ENCODE results near the gene MSANTD1. TPM values are rescaled to one million over a fixed set of nuclear protein-coding genes. Genes with fewer than 3 reads are reported as not detected.

MSANTD1 gene
- total and polyA plus RNA-seq, 10 of the 15 experiments (the other 5 are each of a cell fraction or from before 2014, with no cell fraction given) = 0.07 to 0.87 (median 0.22) TPM; not detected in 2

GRCh38 chr4:3250956-3251690, 2.2 kb downstream of the MSANTD1 start:
- WGBS (ENCODE audit: insufficient coverage, insufficient replicate concordance, low lambda C conversion rate, missing lambda C conversion rate) = 33% methylated on average over 19 of the region's 19 CpGs
- Histone ChIP-seq H3K79me2 (ENCODE audit: control insufficient read depth, insufficient read depth, low read length) (no peaks in the 10 kb centered on the region), H3K36me3 (ENCODE audit: control insufficient read depth in 2 of 2, insufficient read depth in 2 of 2, low read length in 1 of 2) (no peaks in the 10 kb centered on the region), H3K4me2 (ENCODE audit: control insufficient read depth, insufficient read depth) (no peak overlapping the region), H3K9ac (ENCODE audit: control insufficient read depth, insufficient read depth, low read length) (no peak overlapping the region), H2AFZ (ENCODE audit: control insufficient read depth, low read depth, low read length) (no peak overlapping the region), H3K4me3 (no peak overlapping the region), H4K20me1 (ENCODE audit: control insufficient read depth, insufficient read depth) (no peaks in the 10 kb centered on the region), H3K27ac (ENCODE audit: control insufficient read depth, insufficient read depth) (no peak overlapping the region), H3K9me3 (replicated peaks; ENCODE audit: control insufficient read depth, insufficient read depth, low read length) (no peaks in the 10 kb centered on the region), H3K4me1 (ENCODE audit: control insufficient read depth, insufficient read depth, low read length) (no peaks in the 10 kb centered on the region), H3K27me3 (replicated peaks in 1 of 2; ENCODE audit: control insufficient read depth in 2 of 2, insufficient read depth in 2 of 2, low read length in 1 of 2) (no peaks in the 10 kb centered on the region)
- ChIA-PET SMC1A (ENCODE audit: uncharacterized antibody, unreplicated experiment) (no interaction called here), RAD21 (ENCODE audit: unreplicated experiment) (no interaction called here), POLR2A (no interaction called here), CTCF (no interaction called here)
- FAIRE-seq (no peak), ATAC-seq (peak; percentile 58), DNase-seq (ENCODE audit: low read depth, low spot score) (no peak)
- in situ Hi-C loops (cut with MboI) = no loop called here
- BruUV-seq (replicated peaks) = no TSS peak
- intact Hi-C loops (cut with micrococcal nuclease; ENCODE audit: unreplicated experiment) = no loop called here
- TF ChIP-seq ETV6 (conservative IDR thresholded peaks at IDR 0.05 in 1 of 2, IDR thresholded peaks at IDR 0.05 in 1 of 2; ENCODE audit: borderline replicate concordance in 1 of 2, low read depth in 1 of 2) (no peak), EED (IDR thresholded peaks at IDR 0.05; ENCODE audit: low read depth) (no peak), ZNF384 (IDR thresholded peaks at IDR 0.05; ENCODE audit: borderline replicate concordance, low read depth, low read length) (no peak), BHLHE40 (IDR thresholded peaks at IDR 0.05; ENCODE audit: borderline replicate concordance in 1 of 2, low read depth in 2 of 2, low read length in 1 of 2) (no peak), HSF1 (IDR thresholded peaks at IDR 0.05; ENCODE audit: low read depth, low read length) (no peak), FOXM1 (IDR thresholded peaks at IDR 0.05; ENCODE audit: low read depth, low read length) (no peak), TCF3 (IDR thresholded peaks at IDR 0.05; ENCODE audit: borderline replicate concordance, insufficient read depth, low read depth, low read length) (no peak), EP300 (IDR thresholded peaks at IDR 0.05; ENCODE audit: borderline replicate concordance in 1 of 2, control insufficient read depth in 1 of 2, low read depth in 2 of 2, low read length in 2 of 2) (no peak), USF2 (IDR thresholded peaks at IDR 0.05; ENCODE audit: borderline replicate concordance, low read depth, low read length) (no peak), RAD51 (IDR thresholded peaks at IDR 0.05) (no peak), IKZF2 (IDR thresholded peaks at IDR 0.05) (no peak), SRF (IDR thresholded peaks at IDR 0.05; ENCODE audit: low read depth in 2 of 2, low read length in 2 of 2) (no peak), MYC (IDR thresholded peaks at IDR 0.05; ENCODE audit: insufficient read depth, insufficient read length, insufficient replicate concordance, low read length, severe bottlenecking) (no peak), SKIL (IDR thresholded peaks at IDR 0.05; ENCODE audit: low read depth, poor library complexity, severe bottlenecking) (no peak)
